ENCODE results near the gene YY2. TPM values are rescaled to one million over a fixed set of nuclear protein-coding genes. Genes with fewer than 3 reads are reported as not detected.

YY2 gene
- total and polyA plus RNA-seq, 2 of the 8 experiments (the other 6 are each of a cell fraction or from before 2014, with no cell fraction given): 0.60 to 1.5 TPM

DNA sequence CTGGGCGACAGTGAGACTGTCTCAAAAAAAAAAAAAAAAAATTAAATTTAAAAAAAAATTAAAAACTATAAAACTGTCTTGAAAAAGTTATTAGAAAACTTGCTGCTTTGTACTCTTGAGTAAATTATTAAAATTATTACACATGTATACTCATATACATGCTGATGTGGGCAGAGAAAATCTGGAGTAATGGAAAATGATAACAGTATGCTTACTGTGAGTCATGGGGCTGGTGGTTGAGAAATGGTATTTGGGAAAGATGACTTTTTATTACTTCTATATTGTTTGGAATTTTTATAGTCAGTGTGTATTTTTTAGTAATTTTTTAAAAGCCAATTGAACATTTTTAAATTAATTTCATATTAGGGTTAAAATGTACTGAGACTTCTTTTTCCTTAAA is 7.5 kb downstream of the YY2 start (continued):
- TF ChIP-seq, protein P1, sequence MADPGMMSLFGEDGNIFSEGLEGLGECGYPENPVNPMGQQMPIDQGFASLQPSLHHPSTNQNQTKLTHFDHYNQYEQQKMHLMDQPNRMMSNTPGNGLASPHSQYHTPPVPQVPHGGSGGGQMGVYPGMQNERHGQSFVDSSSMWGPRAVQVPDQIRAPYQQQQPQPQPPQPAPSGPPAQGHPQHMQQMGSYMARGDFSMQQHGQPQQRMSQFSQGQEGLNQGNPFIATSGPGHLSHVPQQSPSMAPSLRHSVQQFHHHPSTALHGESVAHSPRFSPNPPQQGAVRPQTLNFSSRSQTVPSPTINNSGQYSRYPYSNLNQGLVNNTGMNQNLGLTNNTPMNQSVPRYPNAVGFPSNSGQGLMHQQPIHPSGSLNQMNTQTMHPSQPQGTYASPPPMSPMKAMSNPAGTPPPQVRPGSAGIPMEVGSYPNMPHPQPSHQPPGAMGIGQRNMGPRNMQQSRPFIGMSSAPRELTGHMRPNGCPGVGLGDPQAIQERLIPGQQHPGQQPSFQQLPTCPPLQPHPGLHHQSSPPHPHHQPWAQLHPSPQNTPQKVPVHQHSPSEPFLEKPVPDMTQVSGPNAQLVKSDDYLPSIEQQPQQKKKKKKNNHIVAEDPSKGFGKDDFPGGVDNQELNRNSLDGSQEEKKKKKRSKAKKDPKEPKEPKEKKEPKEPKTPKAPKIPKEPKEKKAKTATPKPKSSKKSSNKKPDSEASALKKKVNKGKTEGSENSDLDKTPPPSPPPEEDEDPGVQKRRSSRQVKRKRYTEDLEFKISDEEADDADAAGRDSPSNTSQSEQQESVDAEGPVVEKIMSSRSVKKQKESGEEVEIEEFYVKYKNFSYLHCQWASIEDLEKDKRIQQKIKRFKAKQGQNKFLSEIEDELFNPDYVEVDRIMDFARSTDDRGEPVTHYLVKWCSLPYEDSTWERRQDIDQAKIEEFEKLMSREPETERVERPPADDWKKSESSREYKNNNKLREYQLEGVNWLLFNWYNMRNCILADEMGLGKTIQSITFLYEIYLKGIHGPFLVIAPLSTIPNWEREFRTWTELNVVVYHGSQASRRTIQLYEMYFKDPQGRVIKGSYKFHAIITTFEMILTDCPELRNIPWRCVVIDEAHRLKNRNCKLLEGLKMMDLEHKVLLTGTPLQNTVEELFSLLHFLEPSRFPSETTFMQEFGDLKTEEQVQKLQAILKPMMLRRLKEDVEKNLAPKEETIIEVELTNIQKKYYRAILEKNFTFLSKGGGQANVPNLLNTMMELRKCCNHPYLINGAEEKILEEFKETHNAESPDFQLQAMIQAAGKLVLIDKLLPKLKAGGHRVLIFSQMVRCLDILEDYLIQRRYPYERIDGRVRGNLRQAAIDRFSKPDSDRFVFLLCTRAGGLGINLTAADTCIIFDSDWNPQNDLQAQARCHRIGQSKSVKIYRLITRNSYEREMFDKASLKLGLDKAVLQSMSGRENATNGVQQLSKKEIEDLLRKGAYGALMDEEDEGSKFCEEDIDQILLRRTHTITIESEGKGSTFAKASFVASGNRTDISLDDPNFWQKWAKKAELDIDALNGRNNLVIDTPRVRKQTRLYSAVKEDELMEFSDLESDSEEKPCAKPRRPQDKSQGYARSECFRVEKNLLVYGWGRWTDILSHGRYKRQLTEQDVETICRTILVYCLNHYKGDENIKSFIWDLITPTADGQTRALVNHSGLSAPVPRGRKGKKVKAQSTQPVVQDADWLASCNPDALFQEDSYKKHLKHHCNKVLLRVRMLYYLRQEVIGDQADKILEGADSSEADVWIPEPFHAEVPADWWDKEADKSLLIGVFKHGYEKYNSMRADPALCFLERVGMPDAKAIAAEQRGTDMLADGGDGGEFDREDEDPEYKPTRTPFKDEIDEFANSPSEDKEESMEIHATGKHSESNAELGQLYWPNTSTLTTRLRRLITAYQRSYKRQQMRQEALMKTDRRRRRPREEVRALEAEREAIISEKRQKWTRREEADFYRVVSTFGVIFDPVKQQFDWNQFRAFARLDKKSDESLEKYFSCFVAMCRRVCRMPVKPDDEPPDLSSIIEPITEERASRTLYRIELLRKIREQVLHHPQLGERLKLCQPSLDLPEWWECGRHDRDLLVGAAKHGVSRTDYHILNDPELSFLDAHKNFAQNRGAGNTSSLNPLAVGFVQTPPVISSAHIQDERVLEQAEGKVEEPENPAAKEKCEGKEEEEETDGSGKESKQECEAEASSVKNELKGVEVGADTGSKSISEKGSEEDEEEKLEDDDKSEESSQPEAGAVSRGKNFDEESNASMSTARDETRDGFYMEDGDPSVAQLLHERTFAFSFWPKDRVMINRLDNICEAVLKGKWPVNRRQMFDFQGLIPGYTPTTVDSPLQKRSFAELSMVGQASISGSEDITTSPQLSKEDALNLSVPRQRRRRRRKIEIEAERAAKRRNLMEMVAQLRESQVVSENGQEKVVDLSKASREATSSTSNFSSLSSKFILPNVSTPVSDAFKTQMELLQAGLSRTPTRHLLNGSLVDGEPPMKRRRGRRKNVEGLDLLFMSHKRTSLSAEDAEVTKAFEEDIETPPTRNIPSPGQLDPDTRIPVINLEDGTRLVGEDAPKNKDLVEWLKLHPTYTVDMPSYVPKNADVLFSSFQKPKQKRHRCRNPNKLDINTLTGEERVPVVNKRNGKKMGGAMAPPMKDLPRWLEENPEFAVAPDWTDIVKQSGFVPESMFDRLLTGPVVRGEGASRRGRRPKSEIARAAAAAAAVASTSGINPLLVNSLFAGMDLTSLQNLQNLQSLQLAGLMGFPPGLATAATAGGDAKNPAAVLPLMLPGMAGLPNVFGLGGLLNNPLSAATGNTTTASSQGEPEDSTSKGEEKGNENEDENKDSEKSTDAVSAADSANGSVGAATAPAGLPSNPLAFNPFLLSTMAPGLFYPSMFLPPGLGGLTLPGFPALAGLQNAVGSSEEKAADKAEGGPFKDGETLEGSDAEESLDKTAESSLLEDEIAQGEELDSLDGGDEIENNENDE (IDR thresholded peaks at IDR 0.05; ENCODE audit: insufficient replicate concordance, low read length): no peak
- TF ChIP-seq USF2 (IDR thresholded peaks at IDR 0.05; ENCODE audit: low read length): no peak
- TF ChIP-seq KDM5A (IDR thresholded peaks at IDR 0.05; ENCODE audit: low read length): no peak
- no peak for TF ChIP-seq CTBP2 (IDR thresholded peaks at IDR 0.05; ENCODE audit: borderline replicate concordance, insufficient read depth, insufficient read length, low read length)
- no peak for TF ChIP-seq EGR1 (IDR thresholded peaks at IDR 0.05; ENCODE audit: borderline replicate concordance, low read depth, low read length)
